Esophagus (tissue), 2 donors: Measurements from ENCODE around the gene ABCF1. TPM values are rescaled to one million over a fixed set of nuclear protein-coding genes. Genes with fewer than 3 reads are reported as not detected.

Experiments used
- H3K27ac ChIP-seq, 2 donors: one replicate each; pipeline ENCODE4 v1.5.1; 2013; ENCODE audit warnings: low read depth in 2 of 2, mild to moderate bottlenecking in 2 of 2, inconsistent platforms in 1 of 2, low read length in 1 of 2, moderate library complexity in 1 of 2
- H3K27me3 ChIP-seq, 2 donors: one replicate each; pipeline ENCODE4 v1.6.1; 2013; ENCODE audit warnings: low read length in 2 of 2, control low read depth in 1 of 2, mild to moderate bottlenecking in 1 of 2; ENCODE audit not compliant: insufficient read depth in 2 of 2, control insufficient read depth in 1 of 2
- H3K36me3 ChIP-seq, 2 donors: one replicate each; pipeline ENCODE4 v1.6.1; 2013; ENCODE audit warnings: low read length in 1 of 2; ENCODE audit not compliant: control insufficient read depth in 2 of 2, insufficient read depth in 2 of 2
- H3K4me1 ChIP-seq, 2 donors: one replicate each; pipeline ENCODE4 v1.6.1; 2013; ENCODE audit warnings: low read length in 1 of 2; ENCODE audit not compliant: control insufficient read depth in 2 of 2, insufficient read depth in 2 of 2
- H3K4me3 ChIP-seq, 2 donors: one replicate each; pipeline ENCODE4 v1.5.1; 2013; ENCODE audit warnings: low read length in 2 of 2, mild to moderate bottlenecking in 2 of 2, low read depth in 1 of 2, moderate library complexity in 1 of 2
- H3K9me3 ChIP-seq, 2 donors: one replicate each; pipeline ENCODE4 v1.6.1; 2013; ENCODE audit warnings: mild to moderate bottlenecking in 2 of 2, low read depth in 1 of 2, low read length in 1 of 2, moderate library complexity in 1 of 2; ENCODE audit not compliant: control insufficient read depth in 2 of 2, insufficient read depth in 1 of 2
- WGBS, 2 donors: extraction: QIAGEN DNeasy Blood & Tissue Kit; methylation state at CpG; one replicate each; pipeline ENCODE4 v1.1.7; 2013; 5-methylcytosine and 5-hydroxymethylcytosine counted together
- polyA plus RNA-seq, 2 donors: library from polyadenylated mRNA; stranded (reverse); fragments of 200-250 nt; gene quantifications; one replicate each; pipeline ENCODE4 v1.2.3, GENCODE V29; 2013
- donor health status: healthy with polysubstance abuse.
- donor health status: Bipolar disorder and iron deficiency.

The ABCF1 gene
- polyA plus RNA-seq, 2 donors = 17.7 to 23.8 TPM

- no peaks in the 10 kb centered on the region for H3K4me1 ChIP-seq
- WGBS, 2 donors = 69 to 74% methylated on average over 1 of the region's 1 CpG
- H3K27me3 ChIP-seq = no peaks in the 10 kb centered on the region
- H3K27ac ChIP-seq = no peak overlapping the region
- no peaks in the 10 kb centered on the region for H3K9me3 ChIP-seq
- H3K4me3 ChIP-seq = no peak overlapping the region
- H3K36me3 ChIP-seq = peaks cover 7 to 11% of the 10 kb centered on the region in 2 donors
Observed at GRCh38 chr6:30542915-30543314, 28.3 kb upstream of the ABCF1 start.

- H3K36me3 ChIP-seq = peaks cover 7 to 14% of the 10 kb centered on the region in 2 donors
- WGBS, 2 donors = 74 to 84% methylated on average over 3 of the region's 3 CpGs
- no peaks in the 10 kb centered on the region for H3K27me3 ChIP-seq
- H3K27ac ChIP-seq = no peak overlapping the region
- H3K9me3 ChIP-seq = no peaks in the 10 kb centered on the region
- no peak overlapping the region for H3K4me3 ChIP-seq
- no peaks in the 10 kb centered on the region for H3K4me1 ChIP-seq
Observed at GRCh38 chr6:30543821-30544220, 27.4 kb upstream of the ABCF1 start.

- no peaks in the 10 kb centered on the region for H3K4me1 ChIP-seq
- no peaks in the 10 kb centered on the region for H3K27me3 ChIP-seq
- H3K4me3 ChIP-seq = no peak overlapping the region
- H3K36me3 ChIP-seq = peaks cover 7 to 16% of the 10 kb centered on the region in 2 donors
- H3K27ac ChIP-seq = no peak overlapping the region
- WGBS, 2 donors = 28 to 35% methylated on average over 6 of the region's 6 CpGs
- H3K9me3 ChIP-seq = no peaks in the 10 kb centered on the region
Observed at GRCh38 chr6:30544666-30545272, 26.5 kb upstream of the ABCF1 start.

GRCh38 chr6:30547454-30547853 lies 23.8 kb upstream of the ABCF1 start:
- H3K4me1 ChIP-seq = no peaks in the 10 kb centered on the region
- WGBS, 2 donors = 92 to 93% methylated on average over 6 of the region's 6 CpGs
- H3K27me3 ChIP-seq = no peaks in the 10 kb centered on the region
- no peaks in the 10 kb centered on the region for H3K9me3 ChIP-seq
- H3K36me3 ChIP-seq = peaks cover 9 to 22% of the 10 kb centered on the region in 2 donors
- no peak overlapping the region for H3K27ac ChIP-seq
- no peak overlapping the region for H3K4me3 ChIP-seq

- Histone ChIP-seq H3K27me3 (no peaks in the 10 kb centered on the region), H3K36me3 (peaks cover 9 to 29% of the 10 kb centered on the region in 2 donors), H3K27ac (no peak overlapping the region), H3K4me3 (no peak overlapping the region), H3K4me1 (no peaks in the 10 kb centered on the region), H3K9me3 (no peaks in the 10 kb centered on the region)
- WGBS, 2 donors = 72 to 73% methylated on average over 2 of the region's 2 CpGs
Observed at GRCh38 chr6:30548375-30548774, 22.9 kb upstream of the ABCF1 start.

GRCh38 chr6:30554404-30554803 lies 16.8 kb upstream of the ABCF1 start:
- Histone ChIP-seq H3K4me1 (peaks cover 0 to 4% of the 10 kb centered on the region in 2 donors), H3K27me3 (no peaks in the 10 kb centered on the region), H3K27ac (no peak overlapping the region), H3K4me3 (no peak overlapping the region), H3K36me3 (peaks cover 2 to 21% of the 10 kb centered on the region in 2 donors), H3K9me3 (no peaks in the 10 kb centered on the region)
- 95 to 99% methylated on average over 4 of the region's 4 CpGs for WGBS, 2 donors

GRCh38 chr6:30554962-30555815 lies 16.1 kb upstream of the ABCF1 start:
- Histone ChIP-seq H3K4me1 (peaks cover 0 to 4% of the 10 kb centered on the region in 2 donors), H3K36me3 (peaks cover 2 to 19% of the 10 kb centered on the region in 2 donors), H3K27ac (peak overlapping the region; percentile 94 to 99), H3K4me3 (peak overlapping the region; percentile 82 to 95), H3K9me3 (no peaks in the 10 kb centered on the region), H3K27me3 (no peaks in the 10 kb centered on the region)
- WGBS, 2 donors = 10 to 11% methylated on average over 34 of the region's 34 CpGs

- 0% methylated on average over 14 to 15 of the region's 15 CpGs for WGBS, 2 donors
- no peaks in the 10 kb centered on the region for H3K27me3 ChIP-seq
- no peaks in the 10 kb centered on the region for H3K9me3 ChIP-seq
- H3K4me3 ChIP-seq = peak overlapping the region; percentile 82 to 95
- peaks cover 2 to 18% of the 10 kb centered on the region in 2 donors for H3K36me3 ChIP-seq
- peaks cover 0 to 4% of the 10 kb centered on the region in 2 donors for H3K4me1 ChIP-seq
- peak overlapping the region; percentile 94 to 99 for H3K27ac ChIP-seq
Observed at GRCh38 chr6:30555816-30556065, 15.5 kb upstream of the ABCF1 start.

GRCh38 chr6:30556066-30556905 lies 15.0 kb upstream of the ABCF1 start, which contains the start of gene GNL1:
Gene GNL1 (minus strand): TSS chr6:30556489. CDS start chr6:30556203, 286 bp downstream.
- Histone ChIP-seq H3K4me1 (peaks cover 0 to 4% of the 10 kb centered on the region in 2 donors), H3K9me3 (no peaks in the 10 kb centered on the region), H3K4me3 (peak within 1 kb of the TSS; percentile 82 to 95), H3K36me3 (peaks cover 0 to 18% of the 10 kb centered on the region in 2 donors), H3K27ac (peak within 1 kb of the TSS; percentile 94 to 99), H3K27me3 (no peaks in the 10 kb centered on the region)
- 0% methylated on average over 69 to 71 of the region's 71 CpGs for WGBS, 2 donors
